ENCODE data around the gene PIEZO2.

The PIEZO2 gene

GRCh38 chr18:10751653-10752052 lies 397.7 kb downstream of the PIEZO2 start:
- ChIA-PET CTCF (interaction anchor here (1.6 kb wide), 1 partner anchor 36 kb away, joined by 3 read pairs; no protein-coding TSS in a partner anchor), POLR2A (no interaction called here)
- no peaks in the 10 kb centered on the region; a peak in 1 of 3 replicates for H3K36me3 ChIP-seq (ENCODE audit: control insufficient read depth in 2 of 2, insufficient read depth in 1 of 2, low read length in 2 of 2)
- no peak overlapping the region for H3K27ac ChIP-seq (ENCODE audit: extremely low read depth, low read depth, low read length)
- no peak for TF ChIP-seq BCL6B (tag by site-specific recombination; IDR thresholded peaks at IDR 0.05)
- TF ChIP-seq ZSCAN5A (tag by site-specific recombination; IDR thresholded peaks at IDR 0.05), result no peak
- no peak for TF ChIP-seq SP7 (tag by site-specific recombination; IDR thresholded peaks at IDR 0.05)
- TF ChIP-seq ZNF660 (tag by site-specific recombination; IDR thresholded peaks at IDR 0.05), result no peak
- no peak for TF ChIP-seq MYNN (tag by site-specific recombination; IDR thresholded peaks at IDR 0.05; ENCODE audit: borderline replicate concordance)
- no peak for TF ChIP-seq KLF9 (tag by site-specific recombination; IDR thresholded peaks at IDR 0.05; ENCODE audit: low read depth)
- no peak for TF ChIP-seq ZNF530 (tag by site-specific recombination; IDR thresholded peaks at IDR 0.05; ENCODE audit: low read depth)
- TF ChIP-seq ZXDB (tag by site-specific recombination; IDR thresholded peaks at IDR 0.05), result no peak
- TF ChIP-seq ZNF24 (tag by site-specific recombination; IDR thresholded peaks at IDR 0.05), result no peak
- TF ChIP-seq, protein P1, sequence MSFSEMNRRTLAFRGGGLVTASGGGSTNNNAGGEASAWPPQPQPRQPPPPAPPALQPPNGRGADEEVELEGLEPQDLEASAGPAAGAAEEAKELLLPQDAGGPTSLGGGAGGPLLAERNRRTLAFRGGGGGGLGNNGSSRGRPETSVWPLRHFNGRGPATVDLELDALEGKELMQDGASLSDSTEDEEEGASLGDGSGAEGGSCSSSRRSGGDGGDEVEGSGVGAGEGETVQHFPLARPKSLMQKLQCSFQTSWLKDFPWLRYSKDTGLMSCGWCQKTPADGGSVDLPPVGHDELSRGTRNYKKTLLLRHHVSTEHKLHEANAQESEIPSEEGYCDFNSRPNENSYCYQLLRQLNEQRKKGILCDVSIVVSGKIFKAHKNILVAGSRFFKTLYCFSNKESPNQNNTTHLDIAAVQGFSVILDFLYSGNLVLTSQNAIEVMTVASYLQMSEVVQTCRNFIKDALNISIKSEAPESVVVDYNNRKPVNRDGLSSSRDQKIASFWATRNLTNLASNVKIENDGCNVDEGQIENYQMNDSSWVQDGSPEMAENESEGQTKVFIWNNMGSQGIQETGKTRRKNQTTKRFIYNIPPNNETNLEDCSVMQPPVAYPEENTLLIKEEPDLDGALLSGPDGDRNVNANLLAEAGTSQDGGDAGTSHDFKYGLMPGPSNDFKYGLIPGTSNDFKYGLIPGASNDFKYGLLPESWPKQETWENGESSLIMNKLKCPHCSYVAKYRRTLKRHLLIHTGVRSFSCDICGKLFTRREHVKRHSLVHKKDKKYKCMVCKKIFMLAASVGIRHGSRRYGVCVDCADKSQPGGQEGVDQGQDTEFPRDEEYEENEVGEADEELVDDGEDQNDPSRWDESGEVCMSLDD (tag by site-specific recombination; IDR thresholded peaks at IDR 0.05), result no peak
- TF ChIP-seq SCRT1 (tag by site-specific recombination; IDR thresholded peaks at IDR 0.05; ENCODE audit: borderline replicate concordance), result no peak
- no peaks in the 10 kb centered on the region for H3K9me3 ChIP-seq (ENCODE audit: control insufficient read depth, insufficient read depth, low read depth, low read length)
- H3K4me3 ChIP-seq (ENCODE audit: low read depth, low read length), result no peak overlapping the region
- H3K4me1 ChIP-seq (ENCODE audit: control insufficient read depth, insufficient read depth, low read length), result no peaks in the 10 kb centered on the region

DNA sequence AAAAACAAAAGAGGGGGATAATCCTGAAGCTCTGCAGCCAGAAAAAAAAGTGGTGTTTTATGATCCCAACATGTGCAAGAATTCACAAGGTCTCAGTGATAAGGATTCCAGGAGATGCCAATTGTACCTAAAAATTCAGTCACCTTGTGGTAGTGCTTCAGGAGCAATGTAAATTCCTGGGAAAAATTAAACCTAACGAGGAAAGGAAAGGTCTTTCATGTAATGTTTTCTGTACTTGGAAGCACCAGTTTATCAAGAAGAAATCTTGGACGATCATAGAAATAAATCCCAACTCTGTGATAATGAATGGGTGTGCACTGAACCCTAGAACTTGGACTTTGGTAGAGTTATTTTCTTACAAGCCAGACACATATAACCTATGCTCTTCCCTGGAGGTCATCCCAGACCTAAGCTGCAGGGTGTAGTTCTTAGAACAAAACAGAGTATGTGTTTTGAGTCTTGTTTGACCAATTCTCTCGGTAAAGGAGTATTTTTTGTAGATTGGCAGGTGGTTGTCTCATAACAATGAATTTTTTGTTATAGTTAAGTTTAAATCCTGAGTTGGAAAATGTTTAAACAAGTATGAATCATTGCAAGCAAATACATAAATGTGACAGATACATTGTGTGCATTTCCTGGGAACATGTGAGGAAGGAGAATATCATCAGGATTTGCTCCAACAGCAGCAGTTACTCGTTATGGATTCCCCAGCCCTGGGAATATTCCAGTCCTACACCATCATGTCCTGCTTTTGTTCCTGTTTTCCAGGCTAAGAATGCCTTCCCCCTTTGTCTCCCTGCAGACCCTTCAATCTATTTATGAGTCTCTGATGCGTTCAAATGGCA lies 399.0 kb downstream of the PIEZO2 start:
- ChIA-PET CTCF (no interaction called here), POLR2A (no interaction called here)
- H3K27ac ChIP-seq (ENCODE audit: extremely low read depth, low read depth, low read length), result no peak overlapping the region
- H3K36me3 ChIP-seq (ENCODE audit: control insufficient read depth in 2 of 2, insufficient read depth in 1 of 2, low read length in 2 of 2), result no peaks in the 10 kb centered on the region
- H3K9me3 ChIP-seq (ENCODE audit: control insufficient read depth, insufficient read depth, low read depth, low read length), result no peaks in the 10 kb centered on the region
- no peaks in the 10 kb centered on the region for H3K4me1 ChIP-seq (ENCODE audit: control insufficient read depth, insufficient read depth, low read length)
- no peak overlapping the region for H3K4me3 ChIP-seq (ENCODE audit: low read depth, low read length)
- TF ChIP-seq ZBTB7A (tag by site-specific recombination; IDR thresholded peaks at IDR 0.05; ENCODE audit: low read depth) (no peak), ZNF555 (tag by site-specific recombination; conservative IDR thresholded peaks at IDR 0.05) (no peak), ZIC2 (tag by site-specific recombination; IDR thresholded peaks at IDR 0.05) (no peak), ZNF416 (tag by site-specific recombination; IDR thresholded peaks at IDR 0.05) (no peak), ZFP3 (tag by site-specific recombination; IDR thresholded peaks at IDR 0.05; ENCODE audit: low read depth) (no peak), ZNF768 (tag by site-specific recombination; IDR thresholded peaks at IDR 0.05) (no peak), EGR2 (tag by site-specific recombination; IDR thresholded peaks at IDR 0.05; ENCODE audit: low read depth) (no peak)
